ENCODE measurements around the gene ROBO4.

The ROBO4 gene

DNA sequence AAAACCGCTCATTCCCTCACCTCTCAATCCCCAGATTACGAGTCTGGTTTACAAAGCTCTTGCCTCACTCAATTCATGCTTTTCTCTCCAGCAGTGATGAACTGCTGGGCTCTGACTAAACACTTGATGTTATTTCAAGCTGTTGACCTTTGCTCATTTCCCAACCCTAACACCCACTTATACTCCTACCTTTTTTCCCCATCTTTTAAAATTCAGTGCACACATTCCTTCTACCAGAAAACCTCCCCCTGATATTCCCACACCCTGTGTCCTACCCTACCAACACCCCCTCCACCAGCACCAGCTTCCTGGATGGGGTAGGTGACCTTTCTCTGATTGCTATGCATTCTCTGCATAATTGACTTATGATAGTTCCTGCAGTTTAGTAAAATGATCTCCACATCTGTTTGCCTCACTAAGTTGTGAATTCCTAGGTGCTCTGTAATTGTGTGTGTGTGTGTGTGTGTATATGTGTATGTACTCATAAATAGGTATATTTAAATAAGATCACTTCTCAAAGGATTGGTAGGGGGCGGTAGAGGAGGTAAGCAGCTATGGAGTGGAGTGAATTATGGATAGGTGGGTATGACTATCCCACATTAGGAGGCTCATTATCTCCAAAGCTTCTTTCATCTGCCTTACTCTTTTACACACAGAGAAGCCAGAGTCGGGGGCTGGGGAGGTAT, 37.3 kb upstream of the ROBO4 start:
- no peak overlapping the region for H3K4me3 ChIP-seq (ENCODE audit: low read depth, low read length)
- in situ Hi-C loops (cut with HindIII; ENCODE audit: low sequenced_read_pairs), result no loop called here
- TF ChIP-seq, protein P1, sequence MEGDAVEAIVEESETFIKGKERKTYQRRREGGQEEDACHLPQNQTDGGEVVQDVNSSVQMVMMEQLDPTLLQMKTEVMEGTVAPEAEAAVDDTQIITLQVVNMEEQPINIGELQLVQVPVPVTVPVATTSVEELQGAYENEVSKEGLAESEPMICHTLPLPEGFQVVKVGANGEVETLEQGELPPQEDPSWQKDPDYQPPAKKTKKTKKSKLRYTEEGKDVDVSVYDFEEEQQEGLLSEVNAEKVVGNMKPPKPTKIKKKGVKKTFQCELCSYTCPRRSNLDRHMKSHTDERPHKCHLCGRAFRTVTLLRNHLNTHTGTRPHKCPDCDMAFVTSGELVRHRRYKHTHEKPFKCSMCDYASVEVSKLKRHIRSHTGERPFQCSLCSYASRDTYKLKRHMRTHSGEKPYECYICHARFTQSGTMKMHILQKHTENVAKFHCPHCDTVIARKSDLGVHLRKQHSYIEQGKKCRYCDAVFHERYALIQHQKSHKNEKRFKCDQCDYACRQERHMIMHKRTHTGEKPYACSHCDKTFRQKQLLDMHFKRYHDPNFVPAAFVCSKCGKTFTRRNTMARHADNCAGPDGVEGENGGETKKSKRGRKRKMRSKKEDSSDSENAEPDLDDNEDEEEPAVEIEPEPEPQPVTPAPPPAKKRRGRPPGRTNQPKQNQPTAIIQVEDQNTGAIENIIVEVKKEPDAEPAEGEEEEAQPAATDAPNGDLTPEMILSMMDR (IDR thresholded peaks at IDR 0.05; ENCODE audit: low read depth, low read length, missing control alignments), result peak; percentile 15
- peak; percentile 19 for DNase-seq (ENCODE audit: low read depth)

GRCh38 chr11:124930799-124931198, 33.1 kb upstream of the ROBO4 start:
- TF ChIP-seq, protein P1 (IDR thresholded peaks at IDR 0.05; ENCODE audit: low read depth, low read length, missing control alignments), result no peak
- H3K4me3 ChIP-seq (ENCODE audit: low read depth, low read length), result no peak overlapping the region
- DNase-seq (ENCODE audit: low read depth), result no peak
- in situ Hi-C loops (cut with HindIII; ENCODE audit: low sequenced_read_pairs), result no loop called here

- TF ChIP-seq, protein P1 (IDR thresholded peaks at IDR 0.05; ENCODE audit: low read depth, low read length, missing control alignments), result no peak
- DNase-seq (ENCODE audit: low read depth), result no peak
- H3K4me3 ChIP-seq (ENCODE audit: low read depth, low read length), result no peak overlapping the region
- in situ Hi-C loops (cut with HindIII; ENCODE audit: low sequenced_read_pairs), result no loop called here
These were observed 31.4 kb upstream of the ROBO4 start for GRCh38 chr11:124928942-124929665.

GRCh38 chr11:124923296-124923695, 25.6 kb upstream of the ROBO4 start:
- TF ChIP-seq, protein P1 (IDR thresholded peaks at IDR 0.05; ENCODE audit: low read depth, low read length, missing control alignments), result no peak
- in situ Hi-C loops (cut with HindIII; ENCODE audit: low sequenced_read_pairs), result no loop called here
- DNase-seq (ENCODE audit: low read depth), result no peak
- H3K4me3 ChIP-seq (ENCODE audit: low read depth, low read length), result no peak overlapping the region

DNA sequence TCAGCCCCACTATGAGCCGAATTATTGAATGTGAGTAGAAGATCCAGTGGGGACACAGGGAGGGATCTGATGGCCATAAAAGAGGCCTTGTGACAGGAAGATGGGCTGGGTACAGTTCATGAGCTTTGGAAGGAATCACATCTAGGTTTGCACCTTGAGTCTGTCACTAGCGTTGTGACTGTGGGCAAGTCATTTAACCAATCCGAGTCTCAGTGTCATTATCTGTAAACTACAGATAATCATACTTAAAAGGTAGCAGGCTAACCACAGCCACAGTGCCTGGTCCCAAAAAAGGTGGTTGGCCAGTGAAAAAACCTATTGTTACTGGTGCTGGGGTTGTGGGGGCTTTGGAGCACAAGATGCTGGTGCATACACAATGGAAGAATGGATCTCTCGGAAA, 25.2 kb upstream of the ROBO4 start:
- no peak for DNase-seq (ENCODE audit: low read depth)
- in situ Hi-C loops (cut with HindIII; ENCODE audit: low sequenced_read_pairs), result no loop called here
- TF ChIP-seq, protein P1 (IDR thresholded peaks at IDR 0.05; ENCODE audit: low read depth, low read length, missing control alignments), result no peak
- no peak overlapping the region for H3K4me3 ChIP-seq (ENCODE audit: low read depth, low read length)

GRCh38 chr11:124920870-124921609, 23.4 kb upstream of the ROBO4 start:
- peak overlapping the region; percentile 35 for H3K4me3 ChIP-seq (ENCODE audit: low read depth, low read length)
- in situ Hi-C loops (cut with HindIII; ENCODE audit: low sequenced_read_pairs), result no loop called here
- TF ChIP-seq, protein P1 (IDR thresholded peaks at IDR 0.05; ENCODE audit: low read depth, low read length, missing control alignments), result no peak
- no peak for DNase-seq (ENCODE audit: low read depth)
